T-cell (primary cell): Measurements from ENCODE around the gene MAP3K1. TPM values are rescaled to one million over a fixed set of nuclear protein-coding genes. Genes with fewer than 3 reads are reported as not detected.

ENCODE experiments used
- ATAC-seq, 4 experiments: fragments of 200-7000 bp in 3 of 4; fragments of 150-1000 bp in 1 of 4; cut with Tn5 transposase; replicated peaks in 1 of 4; 1 replicate in 3 of 4; 2 replicates in 1 of 4; pipeline ENCODE4 v1.10.0; 2021; ENCODE audit warnings: moderate library complexity in 3 of 4, mild to moderate bottlenecking in 2 of 4, moderate number of reproducible peaks in 1 of 4
- CTCF ChIA-PET, 2 donors: fragments of 300-600 bp; sonication (Branson Sonifier 250); formaldehyde crosslinking; loops; one replicate each; lab custom pipeline; 2022; ENCODE audit warnings: antibody characterized with exemption in 2 of 2; lab: Charles Lee
- POLR2A ChIA-PET, 2 donors: fragments of 300-600 bp; sonication (Branson Sonifier 250); formaldehyde crosslinking; loops; one replicate each; lab custom pipeline; 2022; ENCODE audit warnings: antibody characterized with exemption in 2 of 2; lab: Charles Lee
- DNase-seq, 35 experiments: peaks; one replicate each; pipeline versions ENCODE4 v3.0.0 to v3.0.0-alpha.2; 2013 to 2023
- H3K27ac ChIP-seq: one replicate; pipeline ENCODE4 v1.5.1; 2013; ENCODE audit warnings: low read length
- H3K27me3 ChIP-seq, 2 experiments: replicated peaks in 1 of 2; 1 replicate in 1 of 2; 2 replicates in 1 of 2; pipeline versions ENCODE4 v1.6.1 to v1.7.0; 2013; ENCODE audit warnings: low read length in 1 of 2, mixed read lengths in 1 of 2; ENCODE audit not compliant: control insufficient read depth in 2 of 2, insufficient read depth in 2 of 2; ENCODE audit errors: extremely low read depth in 1 of 2
- H3K36me3 ChIP-seq, 2 donors: 1 replicate in 1 of 2; 2 replicates in 1 of 2; pipeline versions ENCODE4 v1.6.1 to v1.7.0; 2013; ENCODE audit warnings: low read length in 1 of 2; ENCODE audit not compliant: control insufficient read depth in 2 of 2, insufficient read depth in 1 of 2; ENCODE audit errors: extremely low read depth in 1 of 2
- H3K4me1 ChIP-seq, 2 experiments: 1 replicate in 1 of 2; 2 replicates in 1 of 2; pipeline versions ENCODE4 v1.6.1 to v1.7.0; 2013; ENCODE audit warnings: low read length in 2 of 2, mixed read lengths in 1 of 2; ENCODE audit not compliant: insufficient read depth in 2 of 2, control insufficient read depth in 1 of 2; ENCODE audit errors: extremely low read depth in 1 of 2
- H3K4me3 ChIP-seq, 2 donors: 1 replicate in 1 of 2; 2 replicates in 1 of 2; pipeline versions ENCODE4 v1.5.1 to v1.7.0; 2013; ENCODE audit warnings: mild to moderate bottlenecking in 2 of 2, low read length in 1 of 2, moderate library complexity in 1 of 2; ENCODE audit not compliant: control insufficient read depth in 1 of 2; ENCODE audit errors: extremely low read depth in 1 of 2
- H3K9me3 ChIP-seq: 2 replicates; pipeline ENCODE4 v1.7.0; 2013
- H3K27ac Mint-ChIP-seq, 2 donors: one replicate each; pipeline ENCODE4 v1.8.0; 2020 to 2021; ENCODE audit warnings: mild to moderate bottlenecking in 2 of 2, mixed read lengths in 2 of 2
- H3K27me3 Mint-ChIP-seq, 2 donors: one replicate each; pipeline ENCODE4 v1.8.0; 2021 to 2022; ENCODE audit warnings: mixed read lengths in 2 of 2
- H3K36me3 Mint-ChIP-seq: one replicate; pipeline ENCODE4 v1.8.0; 2021; ENCODE audit warnings: mixed read lengths
- H3K4me1 Mint-ChIP-seq, 3 donors: one replicate each; pipeline ENCODE4 v1.8.0; 2020 to 2022; ENCODE audit warnings: mixed read lengths in 3 of 3, mild to moderate bottlenecking in 1 of 3
- H3K4me3 Mint-ChIP-seq, 3 donors: one replicate each; pipeline ENCODE4 v1.8.0; 2020 to 2022; ENCODE audit warnings: mild to moderate bottlenecking in 3 of 3, mixed read lengths in 3 of 3, moderate library complexity in 3 of 3
- H3K9me3 Mint-ChIP-seq, 3 donors: one replicate each; pipeline ENCODE4 v1.8.0; 2020 to 2022; ENCODE audit warnings: mixed read lengths in 3 of 3
- WGBS: methylation state at CpG from one replicate; pipeline ENCODE4 v1.1.5; 2013; ENCODE audit warnings: missing lambda C conversion rate; ENCODE audit not compliant: insufficient coverage; 5-methylcytosine and 5-hydroxymethylcytosine counted together
- total RNA-seq, 35 experiments: library from RNA in 6 of 35; stranded (reverse) in 6 of 35; fragments of 120-200 nt in 1 of 35; gene quantifications; one replicate each; pipeline versions ENCODE4 v1.2.1 to v1.2.4 and lab custom pipeline; 2013 to 2026

Gene MAP3K1
- total RNA-seq, 5 donors from 2014 or later (not counting 1 experiment from before 2014, with no cell fraction given) = 53.1 to 96.0 (median 80.6) TPM

GRCh38 chr5:56852228-56853000, 37.1 kb downstream of the MAP3K1 start:
- H3K36me3 ChIP-seq = peaks cover 0 to 2% of the 10 kb centered on the region in 2 donors
- no CpG with 5 or more reads among the region's 3 CpGs for WGBS
- H3K4me1 ChIP-seq = peaks cover 38 to 65% of the 10 kb centered on the region in 2 experiments
- Mint-ChIP-seq H3K27me3 (no peaks in the 10 kb centered on the region), H3K4me3 (peak overlapping the region; percentile 55 to 72 (median 66)), H3K36me3 (peaks cover 2% of the 10 kb centered on the region), H3K4me1 (peaks cover 86 to 96% (median 91%) of the 10 kb centered on the region in 3 donors), H3K27ac (peak overlapping the region; percentile 75 to 86), H3K9me3 (no peaks in the 10 kb centered on the region)
- DNase-seq (peak in 1 of 35 experiments; percentile 30), ATAC-seq (peak; percentile 34 to 62 (median 52))
- ChIA-PET CTCF (interaction anchor here (0.6 to 1.8 kb wide), 4 partner anchors 14 to 1022 kb away, joined by 3 to 8 read pairs (median 4); no protein-coding TSS in a partner anchor), POLR2A (interaction anchor here (0.6 to 0.8 kb wide), 3 partner anchors 15 to 750 kb away, joined by 4 to 9 read pairs (median 4); no protein-coding TSS in a partner anchor)
- H3K9me3 ChIP-seq = no peaks in the 10 kb centered on the region
- H3K27me3 ChIP-seq = no peaks in the 10 kb centered on the region
- H3K4me3 ChIP-seq = no peak overlapping the region
- peak overlapping the region; percentile 38 for H3K27ac ChIP-seq

DNA sequence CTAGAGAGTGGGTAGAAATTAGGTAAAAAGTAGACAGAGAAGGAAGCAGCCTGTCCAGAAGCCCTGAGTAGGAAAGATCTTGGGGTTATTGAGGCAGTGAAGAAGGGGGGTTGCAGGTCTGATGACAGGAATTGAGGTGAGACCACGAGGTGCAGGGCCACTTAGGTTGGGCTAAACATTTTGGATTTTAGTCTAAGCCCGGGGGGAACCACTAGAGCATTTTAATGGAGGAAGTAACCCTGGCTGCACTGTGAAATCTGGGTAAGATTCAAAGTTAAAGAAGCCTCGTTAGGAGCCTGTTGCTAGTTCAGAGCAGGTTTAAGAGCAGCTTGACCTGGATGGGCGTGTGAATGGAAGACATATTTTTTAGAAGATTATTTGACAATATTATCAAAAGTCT, 38.3 kb downstream of the MAP3K1 start:
- peak overlapping the region; percentile 62 to 75 for H3K27ac Mint-ChIP-seq
- ATAC-seq (peak in 2 of 4 experiments; percentile 16 to 32), DNase-seq (no peak)
- H3K36me3 Mint-ChIP-seq = peaks cover 8% of the 10 kb centered on the region
- H3K27me3 Mint-ChIP-seq = no peaks in the 10 kb centered on the region
- CTCF ChIA-PET = interaction anchor here (0.6 to 1.0 kb wide), 3 partner anchors 45 to 653 kb away, joined by 3 to 5 read pairs (median 4); no protein-coding TSS in a partner anchor
- WGBS = 60% methylated on average over 2 of the region's 4 CpGs
- no peaks in the 10 kb centered on the region for H3K27me3 ChIP-seq
- no peaks in the 10 kb centered on the region for H3K9me3 Mint-ChIP-seq
- peak overlapping the region; percentile 32 to 43 (median 39) for H3K4me3 Mint-ChIP-seq
- H3K4me3 ChIP-seq = no peak overlapping the region
- POLR2A ChIA-PET = no interaction called here
- H3K9me3 ChIP-seq = no peaks in the 10 kb centered on the region
- H3K36me3 ChIP-seq = peaks cover 0 to 10% of the 10 kb centered on the region in 2 donors
- no peak overlapping the region for H3K27ac ChIP-seq
- peaks cover 83 to 89% (median 89%) of the 10 kb centered on the region in 3 donors for H3K4me1 Mint-ChIP-seq
- peaks cover 35 to 53% of the 10 kb centered on the region in 2 experiments for H3K4me1 ChIP-seq

DNA sequence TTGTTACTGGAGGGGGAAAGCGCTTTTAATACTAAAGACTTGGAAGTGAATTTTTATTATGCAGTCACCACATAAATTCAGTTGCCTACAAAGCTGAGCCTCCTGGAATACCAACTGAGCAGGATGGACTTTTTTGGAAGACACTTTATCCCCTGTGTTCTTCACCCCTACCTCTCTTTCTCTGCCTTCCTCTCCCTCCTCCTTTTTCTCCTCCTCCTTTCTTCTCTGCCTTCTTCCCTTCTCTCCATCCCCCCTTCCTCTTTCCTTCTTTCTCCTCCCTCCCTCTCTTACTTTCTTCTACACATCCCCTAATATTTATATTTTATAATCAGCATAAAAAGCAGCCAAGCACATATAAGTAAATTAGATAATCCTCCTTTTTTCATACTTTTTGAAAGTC, 39.6 kb downstream of the MAP3K1 start:
- H3K9me3 ChIP-seq = no peaks in the 10 kb centered on the region
- DNase-seq = no peak
- ChIA-PET POLR2A (interaction anchor here in 1 of 2 donors (0.6 kb wide), 1 partner anchor 43 kb away, joined by 9 read pairs; no protein-coding TSS in a partner anchor), CTCF (interaction anchor here (0.6 to 2.4 kb wide), 4 partner anchors 16 to 583 kb away, joined by 3 to 11 read pairs (median 6); no protein-coding TSS in a partner anchor)
- peak overlapping the region; percentile 24 to 62 for H3K27ac Mint-ChIP-seq
- H3K36me3 ChIP-seq = peaks cover 0 to 21% of the 10 kb centered on the region in 2 donors
- H3K4me3 ChIP-seq = no peak overlapping the region
- H3K36me3 Mint-ChIP-seq = peaks cover 10% of the 10 kb centered on the region
- H3K27me3 ChIP-seq = no peaks in the 10 kb centered on the region
- WGBS = no CpG with 5 or more reads among the region's 1 CpG
- peaks cover 71 to 79% (median 78%) of the 10 kb centered on the region in 3 donors for H3K4me1 Mint-ChIP-seq
- H3K9me3 Mint-ChIP-seq = no peaks in the 10 kb centered on the region
- H3K4me1 ChIP-seq = peaks cover 30 to 43% of the 10 kb centered on the region in 2 experiments
- peak overlapping the region in 2 of 3 donors; percentile 40 to 61 for H3K4me3 Mint-ChIP-seq
- ATAC-seq = no peak
- H3K27me3 Mint-ChIP-seq = no peaks in the 10 kb centered on the region
- no peak overlapping the region for H3K27ac ChIP-seq

- 93% methylated on average over 3 of the region's 5 CpGs for WGBS
- no peak overlapping the region for H3K27ac ChIP-seq
- DNase-seq = no peak
- no peaks in the 10 kb centered on the region for H3K27me3 ChIP-seq
- H3K9me3 ChIP-seq = no peaks in the 10 kb centered on the region
- H3K4me1 ChIP-seq = peaks cover 17 to 34% of the 10 kb centered on the region in 2 experiments
- peaks cover 20% of the 10 kb centered on the region for H3K36me3 Mint-ChIP-seq
- ChIA-PET POLR2A (interaction anchor here in 1 of 2 donors (0.9 kb wide), 1 partner anchor 872 kb away, joined by 3 read pairs; no protein-coding TSS in a partner anchor), CTCF (interaction anchor here in 1 of 2 donors (1.4 to 2.4 kb wide), 3 partner anchors 18 to 586 kb away, joined by 4 to 11 read pairs (median 6); no protein-coding TSS in a partner anchor)
- H3K4me1 Mint-ChIP-seq = peaks cover 60 to 71% (median 62%) of the 10 kb centered on the region in 3 donors
- H3K27me3 Mint-ChIP-seq = no peaks in the 10 kb centered on the region
- H3K9me3 Mint-ChIP-seq = no peaks in the 10 kb centered on the region
- H3K27ac Mint-ChIP-seq = peak overlapping the region; percentile 44 to 70
- no peak overlapping the region for H3K4me3 Mint-ChIP-seq
- ATAC-seq = no peak
- no peak overlapping the region for H3K4me3 ChIP-seq
- peaks cover 0 to 33% of the 10 kb centered on the region in 2 donors for H3K36me3 ChIP-seq
These were observed 41.3 kb downstream of the MAP3K1 start for GRCh38 chr5:56856541-56857178.

DNA sequence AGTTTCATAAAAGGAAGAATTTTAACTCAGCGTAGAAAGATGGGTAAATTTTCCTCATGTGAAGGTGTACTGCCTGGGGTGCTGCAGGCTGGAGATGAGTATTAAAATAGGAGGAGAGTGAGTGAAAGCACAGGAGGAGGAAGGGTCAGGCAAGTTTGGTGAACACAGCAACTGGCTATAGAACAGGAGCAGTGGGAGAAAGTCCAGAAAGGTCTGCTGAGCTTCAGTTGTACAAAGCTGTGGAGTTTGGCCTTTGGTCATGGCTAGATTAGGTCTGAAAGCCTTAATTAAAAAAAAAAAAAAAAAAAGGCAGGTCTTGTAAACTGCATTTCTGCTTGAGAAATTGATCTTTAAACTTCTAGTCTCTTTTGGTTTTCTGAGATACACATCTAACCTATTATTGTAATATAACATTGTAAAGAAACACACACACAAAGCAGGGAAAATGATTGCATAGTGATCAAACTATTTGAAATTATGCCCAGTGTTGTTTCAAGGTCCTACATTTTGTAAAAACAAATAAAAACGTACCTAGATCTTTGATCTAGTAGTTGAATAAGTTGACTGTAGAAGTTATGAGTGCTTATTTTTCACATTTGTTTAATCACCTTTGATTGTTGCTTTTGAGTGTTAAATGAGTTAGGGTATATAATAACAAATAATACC, 43.6 kb downstream of the MAP3K1 start:
- Mint-ChIP-seq H3K4me1 (peaks cover 39 to 60% (median 46%) of the 10 kb centered on the region in 3 donors), H3K36me3 (peaks cover 32% of the 10 kb centered on the region), H3K4me3 (no peak overlapping the region), H3K27me3 (no peaks in the 10 kb centered on the region), H3K9me3 (no peaks in the 10 kb centered on the region), H3K27ac (peak overlapping the region; percentile 4 to 74)
- H3K27ac ChIP-seq = no peak overlapping the region
- H3K36me3 ChIP-seq = peaks cover 0 to 51% of the 10 kb centered on the region in 2 donors
- H3K27me3 ChIP-seq = no peaks in the 10 kb centered on the region
- CTCF ChIA-PET = interaction anchor here in 1 of 2 donors (0.6 kb wide), 1 partner anchor 603 kb away, joined by 3 read pairs; no protein-coding TSS in a partner anchor
- 100% methylated on average over 1 of the region's 2 CpGs for WGBS
- POLR2A ChIA-PET = interaction anchor here (0.5 to 0.6 kb wide), 3 partner anchors 30 to 954 kb away, joined by 3 to 9 read pairs (median 3); no protein-coding TSS in a partner anchor
- DNase-seq = no peak
- H3K4me3 ChIP-seq = no peak overlapping the region
- peaks cover 9 to 17% of the 10 kb centered on the region in 2 experiments for H3K4me1 ChIP-seq
- no peaks in the 10 kb centered on the region for H3K9me3 ChIP-seq
- ATAC-seq = no peak
